LoVo (cell line): ENCODE measurements around the gene ARHGAP28.

Experiments
- DNase-seq: peaks from one replicate; pipeline ENCODE4 v3.0.0-alpha.2; 2016; ENCODE audit warnings: low spot score

The ARHGAP28 gene

DNA sequence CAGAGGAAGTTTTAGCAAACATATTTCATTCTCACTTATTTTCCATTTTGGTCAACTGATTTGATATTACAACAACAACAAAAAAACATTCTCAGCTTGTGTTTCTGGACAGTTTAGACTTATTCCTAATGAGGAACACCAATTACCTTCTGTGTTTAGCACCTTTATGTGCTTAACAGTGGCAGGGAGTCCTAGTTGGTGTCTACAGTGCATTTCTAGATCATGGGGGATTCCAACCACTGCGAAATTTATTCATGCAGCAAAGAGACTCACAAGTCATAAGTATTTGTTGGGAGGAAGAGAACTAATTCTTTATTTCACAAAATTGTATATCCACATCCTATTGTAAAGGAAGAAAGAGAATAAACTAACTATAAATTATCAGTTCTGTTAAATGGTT lies 4.2 kb downstream of the ARHGAP28 start:
- DNase-seq: no peak

DNA sequence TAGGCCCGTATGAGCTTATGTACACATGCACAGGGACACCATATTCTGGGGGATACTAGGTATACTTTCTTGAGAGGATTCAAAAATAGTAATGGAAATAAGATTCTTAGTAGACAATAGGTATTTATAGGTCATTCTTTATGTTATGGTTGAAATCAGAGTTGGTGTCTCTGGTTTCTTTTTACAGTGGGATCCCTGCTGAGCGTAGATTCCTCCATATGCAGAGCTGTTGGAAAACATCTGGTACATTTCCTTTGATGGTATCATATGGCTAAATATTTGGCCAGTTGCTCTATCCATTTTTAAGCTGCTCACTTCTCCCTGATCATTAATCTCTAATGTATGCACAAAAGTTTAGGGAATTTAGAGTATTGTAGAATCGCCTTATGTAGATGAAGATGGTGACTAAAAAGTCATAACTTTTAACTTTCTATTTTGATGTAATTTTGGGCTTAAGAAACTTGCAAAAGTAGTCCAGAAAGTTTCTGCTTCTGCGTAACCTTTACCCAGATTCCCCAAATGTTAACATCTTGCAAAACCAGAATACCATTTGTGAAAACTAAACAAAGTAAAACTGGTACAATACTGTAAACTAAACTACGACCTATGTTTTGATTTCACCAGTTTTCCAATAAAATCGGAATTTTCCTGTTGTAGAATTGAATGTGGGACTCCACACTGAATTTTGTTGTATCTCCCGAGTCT lies 5.4 kb downstream of the ARHGAP28 start:
- no peak for DNase-seq

DNA sequence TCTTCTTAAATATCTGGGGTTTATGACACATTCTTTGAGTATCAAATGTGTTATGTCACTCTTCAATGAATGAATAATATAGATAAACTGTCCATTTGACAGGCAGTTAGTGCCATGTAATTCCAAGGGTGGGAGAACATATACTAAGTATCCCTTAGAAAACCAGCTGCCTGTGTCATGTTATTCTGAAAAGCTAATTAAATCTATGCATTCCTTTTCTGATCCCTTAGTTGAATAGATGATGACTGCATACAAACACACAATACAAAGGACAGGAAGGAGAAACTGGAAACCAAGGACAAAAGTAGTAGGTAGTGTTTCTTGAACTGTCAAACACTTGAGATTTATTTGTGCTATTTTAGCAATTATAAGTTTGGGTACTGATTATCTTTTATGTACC lies 8.3 kb downstream of the ARHGAP28 start:
- no peak for DNase-seq

DNA sequence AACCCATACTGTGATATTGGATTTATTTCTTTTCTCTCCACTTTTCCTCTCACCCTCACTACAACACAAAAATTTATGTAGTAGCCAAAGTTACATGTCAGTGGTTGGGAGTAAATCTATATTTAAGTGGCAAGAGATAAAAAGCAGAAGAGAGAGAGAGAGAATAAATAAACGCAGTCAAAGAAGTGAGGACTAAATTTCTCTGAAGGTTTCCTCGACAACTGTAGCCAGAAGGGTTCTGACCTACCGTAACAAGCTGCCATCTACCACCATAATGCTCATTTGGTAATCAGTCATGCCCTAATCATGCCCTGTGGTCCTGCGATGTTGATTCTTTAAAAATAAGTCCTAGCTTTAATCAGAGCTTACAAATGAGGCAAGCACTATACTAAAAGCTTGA lies 9.1 kb downstream of the ARHGAP28 start:
- DNase-seq: no peak

DNA sequence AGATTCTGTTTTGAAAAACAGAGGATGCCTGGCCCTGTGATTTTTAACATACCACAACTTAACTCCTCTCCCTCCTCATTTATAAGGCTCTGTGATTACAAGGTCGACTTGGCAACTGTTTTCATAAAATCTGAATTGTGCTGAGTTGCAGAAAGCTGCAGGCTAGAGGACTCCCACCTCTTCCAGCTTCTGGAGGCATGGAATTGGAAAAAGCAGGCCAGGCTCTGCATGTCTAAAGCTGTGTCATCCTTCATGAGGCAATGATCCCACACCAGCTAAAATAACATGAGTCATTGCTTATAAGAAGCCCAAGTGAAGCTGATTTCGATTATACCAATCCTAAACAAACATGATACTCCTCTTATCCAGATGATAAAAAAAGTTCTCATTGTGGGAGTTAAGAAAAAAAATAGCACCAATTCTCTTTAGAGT lies 11.7 kb downstream of the ARHGAP28 start:
- DNase-seq: no peak

DNA sequence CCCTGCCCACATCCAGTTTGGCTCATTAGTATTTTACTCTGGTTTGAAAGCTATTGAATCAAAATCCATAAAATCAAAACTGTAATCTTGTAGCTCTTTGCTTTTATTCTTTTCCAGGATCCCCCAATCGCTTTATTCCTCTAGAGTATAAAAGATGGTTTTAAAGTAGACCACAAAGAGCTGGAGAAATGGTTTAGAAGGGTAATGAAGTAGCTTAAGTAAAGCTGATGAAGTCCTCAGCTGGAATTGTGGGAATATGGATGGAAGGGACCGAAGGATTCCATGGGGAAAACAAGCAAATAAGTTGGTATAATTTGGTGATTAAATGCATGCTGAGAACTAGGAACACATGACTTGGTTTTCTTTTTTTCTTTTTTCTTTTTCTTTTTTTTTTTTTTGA lies 12.3 kb downstream of the ARHGAP28 start:
- DNase-seq: no peak

DNA sequence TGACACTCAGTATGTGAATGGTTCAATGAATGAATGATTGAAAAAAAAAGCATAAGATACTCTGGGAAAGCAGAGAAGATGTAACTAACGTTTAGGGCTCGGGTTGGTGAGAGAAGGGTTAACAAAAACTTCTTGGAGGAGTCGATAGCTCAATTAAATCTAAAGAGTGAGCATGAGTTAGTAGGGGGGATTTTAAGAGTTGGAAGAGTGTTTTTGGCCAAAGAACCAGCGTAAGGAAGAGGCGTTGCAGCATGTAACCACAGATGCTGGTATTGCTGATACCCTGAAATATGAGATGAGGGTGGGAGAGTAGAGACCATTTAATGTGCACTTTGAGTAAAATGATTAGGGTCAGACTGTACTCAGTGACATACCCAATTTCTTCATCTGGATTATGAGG lies 14.5 kb downstream of the ARHGAP28 start:
- DNase-seq: no peak

DNA sequence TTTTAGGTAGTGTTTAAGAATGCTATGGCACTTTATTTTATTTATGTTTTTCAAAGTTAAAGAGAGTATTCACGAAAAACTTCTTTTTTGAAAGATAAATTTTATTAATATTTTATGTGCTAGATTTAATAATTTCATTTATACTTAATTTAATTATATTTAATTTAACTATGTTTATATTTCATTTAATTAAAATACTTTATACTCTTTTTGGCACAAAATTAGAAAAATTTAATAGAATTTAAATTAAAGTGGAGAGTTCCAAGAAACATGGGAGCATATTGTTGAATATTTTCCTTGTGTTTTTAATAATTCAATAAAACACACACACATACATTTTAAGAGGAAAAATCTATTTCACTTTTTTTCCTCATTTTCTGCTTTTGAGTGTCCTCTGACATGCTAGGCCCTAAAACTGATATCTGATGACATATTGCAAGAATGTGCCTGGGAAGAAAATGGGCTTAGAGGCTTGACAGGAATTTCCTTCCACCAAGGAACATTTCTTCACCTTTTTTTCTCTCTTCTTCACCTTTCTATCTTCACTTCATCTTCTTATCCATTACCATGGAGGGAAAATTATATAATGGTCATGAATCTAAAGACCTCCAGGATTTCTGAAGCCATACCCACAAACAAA lies 15.4 kb downstream of the ARHGAP28 start:
- DNase-seq: no peak

DNA sequence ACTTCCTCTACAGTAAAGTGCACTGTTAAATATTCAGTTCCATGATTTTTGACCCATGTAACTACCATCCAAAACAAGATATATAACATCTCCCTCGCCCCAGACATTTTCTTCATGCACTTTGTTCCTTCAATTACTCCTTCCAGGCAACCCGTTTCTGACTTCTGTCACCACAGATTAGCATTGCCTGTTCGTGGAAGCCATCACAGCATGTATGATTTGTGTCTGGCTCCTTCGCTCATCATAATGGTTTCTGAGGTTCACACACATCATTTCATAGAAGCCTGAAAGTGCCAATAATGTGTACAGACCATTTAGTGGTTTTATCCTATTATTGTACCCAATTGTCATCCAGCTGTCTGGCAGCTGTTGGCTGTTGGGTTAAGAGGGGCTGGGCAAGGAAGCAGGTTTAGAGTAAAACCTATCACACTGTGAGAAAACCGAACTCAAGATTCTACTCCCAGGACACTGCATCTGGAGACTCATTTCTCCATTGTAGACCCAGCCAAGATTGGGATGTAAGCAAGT lies 16.1 kb downstream of the ARHGAP28 start:
- no peak for DNase-seq

DNA sequence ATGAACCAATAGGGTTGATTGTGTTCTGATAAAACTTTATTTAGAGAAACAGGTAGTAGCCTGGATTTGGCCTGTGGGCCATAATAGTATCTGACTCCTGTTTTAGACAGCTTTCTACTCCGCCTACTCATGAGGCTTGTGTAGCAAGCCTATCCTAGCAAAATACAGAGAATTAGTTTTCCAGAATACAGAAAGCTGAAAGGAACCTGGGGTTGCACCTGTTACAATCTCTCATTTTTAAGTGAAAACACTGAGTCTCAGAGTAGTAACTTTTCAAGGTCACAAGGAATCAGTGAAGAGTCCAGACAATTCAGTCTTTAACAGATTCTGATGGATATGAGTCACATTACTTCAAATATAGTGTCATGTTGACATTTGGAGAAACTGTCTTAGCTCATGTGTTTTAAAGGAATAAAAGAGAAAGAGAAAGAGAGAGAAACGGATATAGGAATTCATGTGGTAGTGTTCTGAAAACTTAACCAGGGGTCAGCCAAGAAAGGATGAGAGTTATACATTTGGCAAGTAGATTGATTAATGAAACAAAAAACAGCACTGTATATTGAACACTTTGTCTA lies 17.0 kb downstream of the ARHGAP28 start:
- no peak for DNase-seq

DNA sequence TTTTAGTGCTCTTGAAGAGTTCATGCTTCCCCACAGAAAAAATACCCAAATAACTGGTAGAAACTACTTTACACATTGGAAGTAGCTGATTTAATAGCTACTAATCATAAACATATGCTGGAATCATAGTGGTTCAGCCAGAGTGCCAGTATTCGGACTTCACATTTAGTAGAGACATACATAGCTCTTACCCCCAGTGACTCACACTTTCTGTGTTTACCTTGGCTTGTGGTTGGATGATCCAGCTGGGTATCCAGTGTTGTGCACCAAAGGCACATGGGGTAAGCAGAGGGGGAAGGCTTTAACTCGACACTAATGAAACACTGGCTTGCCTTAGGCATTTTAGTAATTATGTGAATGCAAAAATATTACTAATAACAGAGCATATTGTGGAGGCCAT lies 18.1 kb downstream of the ARHGAP28 start:
- DNase-seq: no peak

DNA sequence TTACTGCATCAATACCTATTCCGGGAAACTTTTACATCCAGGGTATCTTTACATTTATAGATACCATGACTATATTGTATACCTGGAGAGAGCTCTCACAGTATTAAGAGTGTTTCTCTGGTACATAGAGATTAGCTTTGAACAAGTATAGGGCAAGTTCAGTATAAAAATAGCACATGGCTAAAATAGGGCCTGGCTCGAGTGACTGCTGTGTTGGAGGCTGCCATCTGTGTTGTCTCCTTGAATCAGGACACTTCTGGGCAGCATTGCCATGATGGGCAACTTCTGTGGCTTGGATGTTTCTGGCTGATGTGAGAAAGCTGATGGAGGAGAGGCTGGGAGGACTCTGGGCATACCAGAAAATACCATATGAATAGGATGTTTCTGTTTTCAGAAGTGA lies 18.7 kb downstream of the ARHGAP28 start:
- DNase-seq: no peak

DNA sequence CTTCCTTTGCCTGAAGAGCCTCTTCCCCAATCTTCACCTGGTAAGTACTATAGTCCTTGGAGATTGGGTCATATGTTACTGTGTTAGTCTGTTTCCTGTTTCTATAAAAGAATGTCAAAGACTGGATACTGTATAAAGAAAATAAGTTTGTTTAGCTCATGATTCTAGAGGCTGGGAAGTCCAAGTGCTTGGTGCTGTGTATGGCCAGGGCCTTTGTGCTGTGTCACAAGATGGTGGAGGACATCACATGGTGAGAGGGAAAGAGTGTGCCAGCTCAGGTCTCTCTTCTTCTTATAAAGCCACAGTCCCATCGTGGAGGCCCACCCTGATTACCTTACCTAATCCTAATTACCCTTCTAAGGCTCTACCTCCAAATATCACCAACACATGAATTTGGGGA lies 20.9 kb downstream of the ARHGAP28 start:
- no peak for DNase-seq

DNA sequence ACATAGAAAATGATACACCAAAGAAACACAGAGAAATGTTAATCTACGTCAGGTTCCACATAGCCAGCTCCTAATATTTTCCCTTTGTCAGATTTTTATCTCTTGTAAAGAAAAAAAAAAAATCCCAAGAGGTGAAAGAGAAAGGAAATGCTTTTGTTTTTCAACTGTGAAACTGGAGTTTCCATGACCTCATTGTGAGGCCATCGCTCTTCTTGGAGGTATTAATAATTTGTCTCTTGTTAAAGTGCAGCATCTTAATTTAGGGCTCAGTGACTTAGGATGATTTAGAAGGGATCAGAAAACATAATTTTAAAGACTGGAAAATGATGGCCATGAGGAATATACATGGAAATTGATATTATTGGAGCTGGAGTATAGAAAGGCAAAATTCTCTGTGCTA lies 21.7 kb downstream of the ARHGAP28 start:
- DNase-seq: no peak

DNA sequence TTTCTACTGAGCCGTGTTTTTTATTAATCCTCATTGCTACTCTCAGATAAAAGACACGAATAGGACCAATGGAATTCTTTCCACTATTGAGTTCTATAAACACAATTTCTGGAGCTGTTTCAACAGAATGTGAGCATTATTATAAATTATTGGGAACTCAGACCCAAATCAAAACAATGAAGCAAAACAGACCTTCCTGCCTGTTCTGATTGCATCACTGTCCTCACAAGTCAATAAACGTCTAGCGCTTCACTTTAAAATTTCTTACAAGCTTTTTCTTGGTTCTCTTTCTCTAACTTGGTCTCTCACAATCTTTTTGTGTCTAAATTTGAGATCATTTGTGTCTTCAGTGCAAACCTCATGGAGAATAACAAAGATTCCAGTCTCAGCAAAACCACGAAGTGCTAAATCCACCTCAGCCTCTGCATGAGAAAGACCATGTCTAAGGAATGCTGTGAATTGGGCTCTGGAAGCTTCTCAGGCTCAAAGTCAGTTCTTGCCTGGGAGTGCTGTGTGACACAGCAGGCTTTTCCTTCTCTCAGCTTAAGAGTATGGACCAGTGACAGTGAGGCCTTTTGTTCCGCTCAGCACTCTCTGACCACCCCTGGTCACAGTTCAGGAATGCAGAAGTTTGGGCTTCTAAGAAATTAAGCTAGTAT lies 22.8 kb downstream of the ARHGAP28 start:
- DNase-seq: no peak

DNA sequence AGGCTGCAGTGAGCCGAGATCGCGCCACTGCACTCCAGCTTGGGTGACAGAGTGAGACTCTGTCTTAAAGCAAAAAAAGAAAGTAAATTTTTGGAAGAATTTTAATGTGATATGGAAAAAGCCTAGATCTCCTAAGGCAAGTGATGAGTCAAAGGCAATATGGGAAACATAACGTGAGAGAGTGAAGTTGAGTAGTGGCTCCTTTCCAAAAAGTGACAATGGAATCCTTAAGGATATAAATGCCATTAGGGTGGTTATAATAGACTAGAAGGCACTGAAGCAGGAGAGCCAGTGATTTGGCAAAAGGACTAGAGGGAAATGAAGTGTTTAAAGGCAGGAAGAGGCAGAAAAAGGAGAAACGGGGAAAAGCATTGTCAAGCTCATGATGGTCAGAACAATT lies 25.6 kb downstream of the ARHGAP28 start:
- DNase-seq: no peak

DNA sequence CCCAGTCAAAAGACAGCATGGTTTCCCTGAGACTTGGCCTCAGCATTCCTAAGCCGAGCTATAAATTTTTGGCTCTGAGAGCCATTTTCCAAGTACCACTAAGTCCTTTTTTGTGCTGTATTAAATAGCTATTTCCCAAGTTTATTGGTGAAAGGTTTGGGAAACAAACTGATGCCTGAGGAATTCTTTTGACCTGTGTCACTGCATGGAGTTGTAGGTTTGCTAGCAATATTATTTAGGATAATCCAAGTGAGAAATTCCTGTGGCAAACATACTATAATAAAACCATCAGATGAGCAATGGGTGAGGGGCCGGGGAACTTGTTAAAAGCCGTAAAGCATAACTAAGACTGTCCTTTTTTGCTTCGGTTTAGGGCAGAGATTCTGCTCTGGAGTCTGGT lies 28.4 kb downstream of the ARHGAP28 start:
- DNase-seq: no peak

DNA sequence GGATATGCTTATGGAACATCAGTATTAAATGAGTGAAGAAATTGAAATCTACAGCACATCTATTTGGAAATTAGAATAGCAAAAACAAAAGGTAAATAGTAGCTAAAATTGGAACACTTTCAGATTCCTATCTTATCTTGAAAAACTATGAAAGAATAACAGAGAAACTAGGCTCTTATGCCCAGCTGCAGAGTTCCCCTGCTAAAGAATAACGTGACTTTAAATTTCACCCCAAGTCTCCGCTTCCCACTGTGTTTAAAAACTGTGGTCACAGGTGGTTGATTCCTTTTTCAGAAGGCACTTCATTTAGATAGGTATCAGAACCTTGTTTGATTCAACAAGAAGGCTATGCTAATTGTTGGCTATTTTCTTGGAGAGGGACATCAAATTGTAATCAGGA lies 30.1 kb downstream of the ARHGAP28 start:
- no peak for DNase-seq

DNA sequence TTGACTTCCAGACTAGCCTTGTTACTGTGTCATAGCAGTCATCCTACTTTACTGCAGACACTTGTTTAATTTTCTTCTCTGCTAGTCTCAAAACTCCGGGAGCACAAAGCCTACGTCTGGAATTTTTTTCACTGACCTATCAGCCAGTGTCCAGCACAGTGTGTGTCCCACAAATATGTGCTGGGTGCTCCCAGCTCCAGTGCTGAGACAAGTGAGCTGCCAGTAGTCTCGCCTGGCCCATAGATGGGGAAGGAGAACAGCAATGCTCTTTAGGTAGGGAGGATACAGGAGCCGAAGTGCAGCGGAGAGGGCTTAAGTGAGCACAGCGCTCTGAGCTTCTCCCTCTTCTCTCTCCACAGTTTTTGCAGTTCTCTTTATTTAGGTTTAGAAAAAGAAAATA lies 34.0 kb downstream of the ARHGAP28 start:
- DNase-seq: no peak

DNA sequence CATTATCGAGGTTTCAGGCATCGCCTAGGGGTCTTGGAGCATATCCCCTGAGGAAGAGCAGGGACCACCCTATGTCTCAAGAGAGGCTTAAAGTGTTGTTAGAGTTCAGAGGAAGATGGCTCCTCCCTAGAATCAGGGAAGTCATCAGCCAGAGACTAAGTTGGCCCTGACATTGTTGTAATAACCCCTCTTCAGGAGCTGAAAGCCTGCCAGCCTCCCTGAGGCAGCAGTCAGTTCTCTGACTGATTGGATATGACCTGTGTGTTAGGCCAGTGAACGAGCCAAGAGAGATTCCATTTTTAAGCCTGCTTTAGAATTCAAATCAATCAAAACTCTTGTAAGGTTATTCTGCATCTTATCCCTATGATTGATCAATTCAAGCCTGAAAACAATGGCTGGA lies 34.9 kb downstream of the ARHGAP28 start:
- DNase-seq: no peak

DNA sequence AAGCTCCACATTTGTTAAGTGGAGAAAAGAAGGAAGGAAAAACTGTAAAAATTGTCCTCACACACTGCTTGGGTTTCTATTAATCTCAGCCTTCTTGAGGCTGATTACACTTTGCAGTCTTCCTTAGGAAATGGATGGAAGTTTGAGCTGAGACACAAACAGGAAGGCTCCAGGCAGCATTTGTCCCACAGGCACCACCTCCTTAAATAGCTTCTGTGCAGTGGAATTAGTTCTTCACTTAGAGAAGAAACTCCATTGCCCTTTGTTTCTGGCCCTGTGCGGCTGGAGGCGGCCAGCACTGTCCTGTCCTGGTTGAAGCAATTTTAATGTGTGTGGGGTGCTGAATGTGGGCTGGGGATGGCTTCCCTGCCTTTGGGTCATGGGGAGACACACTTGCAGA lies 44.3 kb downstream of the ARHGAP28 start:
- no peak for DNase-seq

DNA sequence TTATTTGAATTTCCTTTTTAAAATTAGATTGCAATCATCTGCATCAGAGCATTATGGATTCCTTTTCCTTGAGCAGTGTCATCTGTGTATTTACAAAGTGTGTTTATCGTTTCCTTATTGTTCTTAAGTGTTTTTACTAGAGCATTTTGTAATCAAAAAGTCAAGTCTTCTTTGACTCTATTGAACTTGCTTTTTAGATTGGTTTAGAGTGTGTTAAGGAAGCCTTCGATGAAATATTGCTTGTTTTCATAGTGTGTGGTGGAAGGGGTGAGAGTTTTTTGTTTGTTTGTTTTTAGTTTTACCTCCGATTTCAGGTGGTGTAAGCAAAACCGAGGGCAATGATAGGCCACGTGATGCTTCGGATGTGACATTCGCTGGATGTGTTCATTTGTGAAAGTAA lies 45.7 kb downstream of the ARHGAP28 start:
- no peak for DNase-seq

DNA sequence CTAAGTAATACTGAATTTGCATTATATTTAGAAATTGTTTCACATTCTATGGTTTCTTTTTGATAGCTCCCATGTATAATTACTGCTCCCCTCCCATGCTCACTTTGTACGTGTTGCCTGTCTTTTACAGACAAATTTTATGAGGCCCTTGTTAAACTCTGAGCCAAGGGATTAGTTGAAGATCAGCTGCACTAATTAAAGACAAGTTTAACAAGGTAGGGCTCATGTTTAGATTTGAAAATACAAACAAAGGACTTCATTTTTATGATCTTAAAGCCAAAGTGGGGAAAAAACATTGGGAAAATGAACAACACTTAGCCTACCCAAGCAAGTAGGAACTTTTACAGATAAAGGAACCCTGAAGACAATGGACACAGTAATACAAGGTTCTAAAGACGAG lies 46.2 kb downstream of the ARHGAP28 start:
- DNase-seq: no peak
